HG03565 (cell line): ENCODE measurements around the gene ENG.
"Not testable (repeated sequence)": the region's sequence is repeated elsewhere in the genome, so short reads cannot be mapped to it uniquely, and the experiment has no call there.

Experiments
- ATAC-seq: cut with Tn5 transposase; IDR thresholded peaks from one replicate; pipeline ENCODE4 v1.9.1; 2021; ENCODE audit warnings: mild to moderate bottlenecking, moderate library complexity; ENCODE audit not compliant: unreplicated experiment

Gene ENG

GRCh38 chr9:127878652-127879390 lies 24.4 kb upstream of the ENG start:
- no peak for ATAC-seq

GRCh38 chr9:127878001-127878651 lies 23.7 kb upstream of the ENG start:
- no peak for ATAC-seq

- no peak for ATAC-seq
These were observed 23.1 kb upstream of the ENG start, which contains the start of gene AK1 for GRCh38 chr9:127877566-127877998. Gene AK1 (minus strand): TSS chr9:127877675. CDS start chr9:127874617, 3,058 bp downstream.

DNA sequence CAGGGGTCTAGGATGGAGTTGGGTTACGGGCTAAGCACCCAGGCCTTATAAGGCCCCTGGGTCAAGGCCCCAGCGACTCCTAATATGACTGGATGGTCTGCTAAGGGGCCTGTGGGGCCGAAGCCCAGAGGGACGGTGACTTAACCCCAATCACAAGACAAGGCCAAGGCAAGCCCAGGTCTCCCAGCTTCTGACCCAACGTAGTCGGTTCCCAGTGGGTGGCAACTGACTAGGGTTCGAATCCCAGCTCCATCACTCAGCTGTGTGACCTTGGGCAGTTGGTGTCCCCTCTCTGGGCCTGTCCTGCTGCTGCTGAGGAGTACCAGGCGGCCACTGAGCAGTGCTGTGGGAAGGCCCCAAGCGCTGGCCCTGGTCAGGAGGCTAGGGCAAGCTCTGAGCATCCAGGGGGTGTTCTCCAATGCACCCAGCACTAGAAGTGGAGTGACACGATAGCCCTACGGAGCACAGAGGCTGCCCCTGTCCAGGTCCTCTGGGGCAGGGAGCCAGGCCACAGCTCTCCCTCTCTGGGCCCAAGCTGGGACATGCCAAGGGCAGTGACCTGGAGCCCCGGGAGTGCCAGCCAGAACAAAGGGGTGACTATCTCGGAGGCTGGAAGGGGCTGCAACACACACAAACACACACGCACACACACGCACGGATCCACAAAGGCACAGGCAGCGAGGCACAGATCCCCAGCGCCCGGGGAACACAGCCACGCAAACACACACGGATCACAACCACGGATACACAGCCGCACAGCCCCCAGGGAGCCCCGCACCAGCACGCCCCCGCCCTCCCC lies 22.5 kb upstream of the ENG start:
- no peak for ATAC-seq

DNA sequence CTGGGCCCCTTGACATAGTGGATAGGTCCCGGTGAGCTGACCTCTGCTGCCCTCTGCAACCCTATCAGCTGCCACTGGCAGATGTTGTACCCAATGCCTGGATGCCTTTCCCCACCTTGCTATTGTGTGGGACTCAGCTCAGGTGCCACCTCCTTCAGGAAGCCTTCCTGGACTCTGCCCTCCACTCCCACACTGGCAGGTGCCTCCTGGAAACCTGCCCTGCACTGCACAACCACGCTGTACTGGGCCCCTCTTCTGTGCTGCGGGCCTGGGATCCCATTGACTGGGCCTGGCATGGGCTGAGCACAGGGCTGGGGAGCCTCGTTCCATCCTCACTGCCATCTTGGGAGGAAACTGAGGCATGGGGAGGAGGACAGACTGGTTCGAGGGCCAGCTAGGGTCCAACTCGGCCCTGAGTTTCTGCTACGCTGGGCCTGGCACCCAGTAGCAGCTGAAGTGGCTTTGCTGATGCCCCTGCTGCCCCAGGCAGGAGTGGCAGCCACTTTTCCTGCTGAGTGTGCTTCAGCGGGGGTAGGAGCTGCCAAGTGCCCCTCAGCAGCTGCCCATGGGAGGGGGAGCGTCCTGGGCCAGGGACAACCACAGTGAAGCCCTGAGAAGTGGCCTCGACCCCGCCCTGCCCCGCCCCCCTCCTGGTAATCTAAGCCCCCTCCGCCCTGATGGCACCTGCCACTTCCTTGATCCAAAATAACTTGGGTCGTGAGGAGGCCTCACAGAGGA lies 21.7 kb upstream of the ENG start:
- no peak for ATAC-seq

- no peak for ATAC-seq
These were observed 21.0 kb upstream of the ENG start for GRCh38 chr9:127875306-127875966.

- ATAC-seq: no peak
These were observed 20.1 kb upstream of the ENG start for GRCh38 chr9:127874301-127875221.

DNA sequence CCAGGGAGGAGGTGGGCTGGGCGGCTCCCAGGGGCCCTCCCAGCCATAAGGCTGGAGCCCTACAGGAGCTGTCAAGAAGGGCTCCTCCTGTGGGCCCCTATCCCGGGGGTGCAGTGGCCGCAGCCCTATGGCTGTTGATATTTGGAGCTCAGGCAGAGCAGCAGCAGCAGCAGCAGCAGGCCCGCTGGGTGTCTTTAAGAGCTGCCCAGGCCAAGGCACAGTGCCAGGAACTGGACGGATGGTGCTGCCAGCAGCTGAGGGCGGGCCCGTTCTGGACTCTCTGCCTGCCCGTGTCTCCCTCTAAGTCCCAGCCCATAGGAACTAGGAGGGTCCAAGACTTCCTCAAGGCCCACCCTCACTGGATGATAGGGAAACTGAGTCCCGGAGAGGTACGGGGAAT lies 19.4 kb upstream of the ENG start:
- no peak for ATAC-seq

DNA sequence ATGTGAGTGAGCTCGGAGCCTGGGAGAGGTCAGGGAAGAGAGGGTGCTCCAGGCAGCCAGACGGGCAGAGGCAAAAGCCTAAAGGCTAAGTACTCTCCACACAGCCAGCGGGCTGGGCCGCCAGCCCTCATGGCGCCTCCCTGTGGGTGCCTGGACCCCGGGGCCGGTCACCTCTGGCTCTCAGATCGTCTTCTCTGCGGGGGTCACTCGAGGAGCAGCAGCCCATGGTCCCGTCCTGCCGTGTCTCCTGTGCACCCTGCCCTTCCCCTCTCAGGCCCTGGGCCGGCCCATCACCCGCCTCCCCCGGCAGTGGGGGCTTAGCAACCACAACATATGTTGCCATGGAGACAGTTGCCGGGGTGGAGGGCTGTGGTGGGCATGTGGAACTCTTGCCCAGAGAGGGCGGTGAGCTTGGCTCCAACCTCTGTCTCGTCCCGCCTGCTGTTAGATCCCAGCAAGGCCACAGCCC lies 18.8 kb upstream of the ENG start:
- ATAC-seq: no peak

GRCh38 chr9:127872369-127873222 lies 18.1 kb upstream of the ENG start:
- ATAC-seq: no peak

DNA sequence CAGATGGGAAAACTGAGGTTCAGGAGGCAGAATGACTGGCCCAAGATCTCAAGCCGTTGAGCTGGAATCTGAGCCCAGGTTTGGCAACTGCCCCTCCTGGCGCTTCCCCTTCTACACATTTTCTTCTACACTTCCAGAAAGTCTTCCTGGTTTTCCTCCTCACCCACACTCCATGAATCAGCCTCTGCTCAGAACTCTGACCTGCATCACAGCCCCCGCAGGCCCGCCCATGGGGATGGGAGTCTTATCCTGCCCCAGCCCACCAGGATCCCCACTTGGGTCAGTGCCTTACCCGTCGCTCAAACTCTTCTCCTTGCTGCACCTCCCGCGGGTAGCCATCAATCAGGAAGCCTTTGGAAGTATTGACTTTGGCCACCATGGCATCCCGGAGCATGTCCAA lies 17.1 kb upstream of the ENG start:
- no peak for ATAC-seq

GRCh38 chr9:127870887-127871286 lies 16.4 kb upstream of the ENG start:
- ATAC-seq: no peak

DNA sequence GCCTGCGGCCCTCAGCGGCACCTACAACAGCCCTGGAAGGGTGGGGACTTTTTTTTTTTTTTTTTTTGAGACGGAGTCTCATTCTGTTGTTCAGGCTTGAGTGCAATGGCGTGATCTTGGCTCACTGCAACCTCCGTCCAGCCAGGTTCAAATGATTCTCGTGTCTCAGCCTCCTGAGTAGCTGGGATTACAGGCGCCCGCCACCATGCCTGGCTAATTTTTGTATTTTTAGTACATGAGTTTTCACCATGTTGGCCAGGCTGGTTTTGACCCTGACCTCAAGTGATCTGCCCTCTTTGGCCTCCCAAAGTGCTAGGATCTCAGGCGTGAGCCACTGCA lies 15.7 kb upstream of the ENG start:
- ATAC-seq: not testable (repeated sequence)

- no peak for ATAC-seq
These were observed 15.1 kb upstream of the ENG start for GRCh38 chr9:127869310-127870152.

DNA sequence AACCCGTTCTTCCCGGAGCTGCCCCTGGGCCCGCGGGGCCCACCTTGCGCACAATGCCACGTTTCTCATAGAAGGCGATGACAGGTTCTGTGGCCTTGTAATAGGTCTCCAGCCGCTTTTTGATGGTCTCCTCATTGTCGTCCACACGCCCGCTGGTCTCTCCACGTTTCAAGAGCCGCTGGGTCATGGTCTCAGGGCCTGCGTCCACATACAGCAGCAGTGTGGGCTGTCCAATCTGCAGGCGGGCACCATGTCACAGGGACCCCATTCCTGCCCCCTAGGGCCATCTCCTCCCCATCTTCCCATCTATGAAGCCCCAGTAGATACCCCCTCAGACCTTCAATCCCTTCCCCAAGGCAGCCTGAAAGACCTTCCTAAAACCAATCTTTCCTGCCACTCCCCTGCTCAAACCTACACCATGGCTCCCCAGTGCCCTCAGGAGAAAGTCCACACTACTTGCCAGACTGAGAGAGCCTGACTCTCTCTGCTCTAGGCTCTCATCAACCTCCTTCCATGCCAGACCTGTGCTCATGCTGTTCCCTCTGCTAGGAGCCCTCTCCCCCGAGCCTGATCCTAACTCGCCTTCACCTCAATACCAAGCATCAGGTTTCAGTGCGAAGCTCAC lies 13.9 kb upstream of the ENG start:
- ATAC-seq: no peak

- ATAC-seq: no peak
These were observed 13.2 kb upstream of the ENG start for GRCh38 chr9:127867356-127868277.
